ENCODE measurements around the gene MX2. TPM values are rescaled to one million over a fixed set of nuclear protein-coding genes. Genes with fewer than 3 reads are reported as not detected.

MX2 gene
- total RNA-seq, 3 donors from 2014 or later, result 6.1 to 7.6 (median 7.4) TPM

DNA sequence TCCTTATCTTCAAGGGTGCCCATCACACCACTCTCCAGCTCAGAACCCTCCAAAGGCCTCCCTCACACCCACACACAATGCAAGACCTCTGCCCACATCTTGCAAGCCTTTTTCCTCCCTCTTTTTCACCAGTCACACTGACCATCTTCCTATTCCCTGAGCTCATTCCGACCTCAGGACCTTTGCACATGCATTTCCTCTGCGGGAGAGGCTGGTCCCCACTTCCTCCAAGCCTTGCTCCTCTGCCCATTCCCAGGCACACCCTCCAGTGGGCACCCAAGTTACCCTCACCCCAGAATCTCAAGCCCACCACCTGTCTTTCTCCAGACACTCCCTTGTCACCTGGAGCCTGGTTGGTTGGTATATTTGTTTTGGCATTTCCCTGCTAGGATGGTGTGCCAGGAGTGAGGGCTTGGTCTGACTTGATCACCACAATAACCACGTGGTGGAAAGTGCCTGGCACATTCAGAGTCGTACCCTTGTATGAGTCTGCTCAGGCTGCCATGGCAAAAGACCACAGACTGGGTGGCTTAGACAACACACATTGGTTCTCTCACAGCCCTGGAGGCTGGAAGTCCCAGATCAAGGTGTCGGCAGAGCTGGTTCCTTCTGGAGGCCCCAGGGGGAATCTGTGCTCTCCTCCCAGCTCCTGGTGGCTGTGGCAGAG is 13.2 kb downstream of the MX2 start:
- Mint-ChIP-seq H3K9me3 (no peaks in the 10 kb centered on the region), H3K4me3 (no peak overlapping the region), H3K27me3 (ENCODE audit: low read depth) (no peaks in the 10 kb centered on the region), H3K36me3 (ENCODE audit: insufficient read depth) (peaks cover 27% of the 10 kb centered on the region), H3K4me1 (ENCODE audit: low read depth) (peaks cover 38% of the 10 kb centered on the region)
- DNase-seq (no peak), ATAC-seq (peak; percentile 63 to 85)

DNA sequence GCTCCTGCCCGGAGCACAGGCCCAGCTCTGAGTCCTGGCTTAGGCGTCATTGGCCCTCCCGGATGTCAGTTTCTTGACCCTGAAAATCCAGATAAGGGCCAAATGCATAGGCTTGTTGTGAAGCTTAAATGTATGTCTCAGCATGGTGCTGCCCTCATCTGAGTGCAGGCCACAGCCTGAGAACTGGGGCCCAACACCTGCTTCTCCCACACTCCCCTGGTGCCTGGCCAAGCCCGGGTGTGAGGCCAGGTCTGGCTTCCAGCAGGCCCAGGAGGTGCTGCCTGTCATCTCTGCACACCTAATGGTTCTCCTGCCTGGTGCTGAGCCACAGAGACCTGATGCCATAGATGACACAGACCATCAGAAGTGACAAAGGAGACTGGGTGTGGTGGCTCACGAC is 14.0 kb downstream of the MX2 start:
- peaks cover 29% of the 10 kb centered on the region for H3K4me1 Mint-ChIP-seq (ENCODE audit: low read depth)
- peaks cover 31% of the 10 kb centered on the region for H3K36me3 Mint-ChIP-seq (ENCODE audit: insufficient read depth)
- H3K4me3 Mint-ChIP-seq, result no peak overlapping the region
- DNase-seq (no peak), ATAC-seq (no peak)
- no peaks in the 10 kb centered on the region for H3K27me3 Mint-ChIP-seq (ENCODE audit: low read depth)
- no peaks in the 10 kb centered on the region for H3K9me3 Mint-ChIP-seq

DNA sequence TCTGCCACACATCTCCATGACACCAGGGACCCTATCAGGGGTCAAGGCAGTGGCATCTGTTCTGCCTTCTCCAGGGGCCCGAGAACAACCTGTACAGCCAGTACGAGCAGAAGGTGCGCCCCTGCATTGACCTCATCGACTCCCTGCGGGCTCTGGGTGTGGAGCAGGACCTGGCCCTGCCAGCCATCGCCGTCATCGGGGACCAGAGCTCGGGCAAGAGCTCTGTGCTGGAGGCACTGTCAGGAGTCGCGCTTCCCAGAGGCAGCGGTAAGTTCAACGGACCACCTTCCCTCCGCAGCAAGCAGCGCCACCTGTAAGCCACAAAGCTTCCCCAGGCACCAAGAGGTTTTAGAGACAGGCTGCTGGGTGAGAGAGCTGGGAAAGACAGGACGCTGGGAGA is 15.9 kb downstream of the MX2 start:
- no peak for DNase-seq
- no peak overlapping the region for H3K4me3 Mint-ChIP-seq

DNA sequence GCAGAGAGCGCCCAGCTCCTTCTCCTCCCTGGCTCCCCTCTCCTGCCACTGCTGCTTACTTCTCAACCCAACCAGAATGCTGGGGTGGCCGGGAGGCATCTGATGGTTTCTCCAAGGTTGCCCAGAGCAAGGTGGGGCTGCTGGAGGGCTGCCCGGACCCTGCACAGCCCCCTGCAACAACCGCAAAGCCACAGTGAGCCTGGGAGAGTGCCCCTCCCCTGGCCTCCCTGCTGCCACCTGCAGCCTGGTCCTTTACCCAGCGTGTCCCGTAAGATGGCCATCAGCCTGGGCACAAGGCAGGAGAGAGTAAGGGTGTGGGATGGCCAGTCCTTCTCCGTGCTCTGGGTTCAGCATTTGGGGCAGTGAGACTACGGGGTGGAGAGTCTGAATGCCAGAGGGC is 17.0 kb downstream of the MX2 start:
- no peak for DNase-seq
- Mint-ChIP-seq H3K9me3 (no peaks in the 10 kb centered on the region), H3K36me3 (ENCODE audit: insufficient read depth) (peaks cover 45% of the 10 kb centered on the region), H3K4me3 (no peak overlapping the region), H3K27me3 (ENCODE audit: low read depth) (no peaks in the 10 kb centered on the region), H3K4me1 (ENCODE audit: low read depth) (peaks cover 9% of the 10 kb centered on the region)
- ATAC-seq, result no peak

More for the DNA sequence above, 15.9 kb downstream of the MX2 start:
- Mint-ChIP-seq H3K9me3 (no peaks in the 10 kb centered on the region), H3K4me1 (ENCODE audit: low read depth) (peaks cover 16% of the 10 kb centered on the region), H3K36me3 (ENCODE audit: insufficient read depth) (peaks cover 43% of the 10 kb centered on the region), H3K27me3 (ENCODE audit: low read depth) (no peaks in the 10 kb centered on the region)
- no peak for ATAC-seq

DNA sequence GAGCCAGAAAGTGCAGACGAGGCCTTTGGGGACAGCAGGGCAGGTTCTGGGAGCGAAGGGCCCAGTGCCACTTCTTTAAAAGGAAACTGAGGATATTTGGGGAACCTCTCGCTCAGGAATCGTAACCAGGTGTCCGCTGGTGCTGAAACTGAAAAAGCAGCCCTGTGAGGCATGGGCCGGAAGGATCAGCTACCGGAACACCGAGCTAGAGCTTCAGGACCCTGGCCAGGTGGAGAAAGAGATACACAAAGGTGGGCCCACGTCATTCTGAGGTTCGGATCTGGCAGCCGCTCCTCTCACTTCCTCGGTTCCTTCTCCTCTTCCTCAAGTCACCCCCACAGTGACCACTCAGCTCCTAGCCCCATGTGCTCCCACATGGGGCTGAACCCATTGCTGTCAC is 18.1 kb downstream of the MX2 start:
- ATAC-seq (no peak), DNase-seq (no peak)
- H3K4me3 Mint-ChIP-seq, result no peak overlapping the region
- peaks cover 7% of the 10 kb centered on the region for H3K4me1 Mint-ChIP-seq (ENCODE audit: low read depth)
- H3K27me3 Mint-ChIP-seq (ENCODE audit: low read depth), result no peaks in the 10 kb centered on the region
- H3K9me3 Mint-ChIP-seq, result no peaks in the 10 kb centered on the region
- peaks cover 45% of the 10 kb centered on the region for H3K36me3 Mint-ChIP-seq (ENCODE audit: insufficient read depth)

DNA sequence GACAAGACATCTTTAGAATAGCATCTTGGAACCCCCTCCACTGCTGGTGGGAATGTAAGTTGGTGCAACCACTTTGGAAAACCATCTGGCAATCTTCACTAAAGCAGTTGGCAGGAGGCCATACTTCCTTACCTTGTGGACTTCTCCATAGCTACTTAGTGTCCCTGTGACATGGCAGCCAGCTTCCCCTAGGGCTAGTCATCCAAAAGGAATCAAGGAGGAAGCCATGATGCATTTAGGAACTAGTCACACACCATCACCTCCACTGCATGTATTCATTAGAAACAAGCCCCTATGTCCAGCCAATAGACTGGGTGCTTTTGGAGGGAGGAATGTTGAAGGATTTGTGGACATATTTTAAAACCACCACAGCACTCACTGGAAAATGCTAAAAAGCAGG is 19.9 kb downstream of the MX2 start:
- H3K4me1 Mint-ChIP-seq (ENCODE audit: low read depth), result no peaks in the 10 kb centered on the region
- H3K36me3 Mint-ChIP-seq (ENCODE audit: insufficient read depth), result peaks cover 45% of the 10 kb centered on the region

DNA sequence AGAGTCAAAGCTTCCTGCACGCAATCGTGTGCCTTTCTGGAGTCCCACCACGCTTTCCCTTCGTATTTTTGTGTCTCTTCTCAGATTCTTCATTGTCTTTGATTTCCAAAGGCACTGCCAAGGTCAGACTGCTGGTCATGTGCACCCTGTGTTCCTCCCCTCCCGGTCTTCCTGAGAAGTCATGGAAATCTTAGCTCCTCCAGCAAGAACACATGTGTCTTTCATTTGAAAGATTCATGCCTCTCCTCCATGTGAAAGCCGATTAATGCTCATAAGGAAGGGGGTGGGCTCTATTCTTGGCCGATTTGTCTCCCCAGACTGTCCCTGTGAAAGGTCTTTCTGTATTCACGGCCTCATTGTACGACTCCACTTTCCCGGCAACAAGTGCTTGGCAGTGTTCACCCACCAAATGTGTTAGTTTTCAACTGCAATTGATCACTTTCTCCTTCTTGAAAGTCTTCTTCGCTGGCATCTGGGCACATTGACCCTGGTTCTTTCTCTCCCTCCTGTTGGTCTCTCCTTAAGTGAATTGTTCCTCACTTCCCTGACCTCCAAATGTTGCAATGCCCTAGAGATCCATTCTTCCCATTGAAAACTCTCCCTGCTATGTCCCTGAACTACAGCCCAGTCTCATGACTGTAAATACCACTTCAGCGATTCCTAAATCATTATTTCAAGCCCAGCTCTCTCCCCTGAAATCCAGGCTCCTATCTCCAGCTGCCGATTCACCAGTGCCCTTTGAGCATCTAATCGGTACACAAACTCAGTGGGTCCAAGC is 25.4 kb downstream of the MX2 start:
- H3K4me1 Mint-ChIP-seq (ENCODE audit: low read depth), result no peaks in the 10 kb centered on the region
- peaks cover 43% of the 10 kb centered on the region for H3K36me3 Mint-ChIP-seq (ENCODE audit: insufficient read depth)
- DNase-seq (no peak), ATAC-seq (no peak)
- H3K9me3 Mint-ChIP-seq, result no peaks in the 10 kb centered on the region
- no peaks in the 10 kb centered on the region for H3K27me3 Mint-ChIP-seq (ENCODE audit: low read depth)
- H3K4me3 Mint-ChIP-seq, result no peak overlapping the region

More for the DNA sequence above, 19.9 kb downstream of the MX2 start:
- Mint-ChIP-seq H3K4me3 (no peak overlapping the region), H3K9me3 (no peaks in the 10 kb centered on the region), H3K27me3 (ENCODE audit: low read depth) (no peaks in the 10 kb centered on the region)
- DNase-seq, result no peak
- no peak for ATAC-seq

DNA sequence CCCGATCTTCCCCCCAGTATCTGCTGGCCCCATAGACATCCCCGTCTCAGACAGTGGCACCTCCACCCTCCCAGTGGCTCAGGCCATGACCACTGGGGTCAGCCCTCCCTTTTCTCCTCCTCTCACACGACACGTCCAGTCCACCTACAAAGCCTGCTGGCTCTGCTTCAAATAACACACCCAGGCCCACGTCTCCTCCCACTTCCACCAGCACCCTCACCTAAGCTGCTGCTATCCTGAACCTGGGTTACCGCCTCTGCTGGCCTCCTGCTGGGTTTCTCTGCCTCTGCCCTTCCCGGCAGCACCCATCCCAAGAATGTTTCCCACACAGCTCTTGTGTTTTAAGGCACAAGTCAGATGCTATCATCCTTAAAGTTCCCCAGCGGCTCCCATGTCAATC is 26.0 kb downstream of the MX2 start:
- ATAC-seq (no peak), DNase-seq (no peak)
- Mint-ChIP-seq H3K36me3 (ENCODE audit: insufficient read depth) (peaks cover 40% of the 10 kb centered on the region), H3K27me3 (ENCODE audit: low read depth) (no peaks in the 10 kb centered on the region), H3K9me3 (no peaks in the 10 kb centered on the region), H3K4me3 (no peak overlapping the region), H3K4me1 (ENCODE audit: low read depth) (no peaks in the 10 kb centered on the region)

DNA sequence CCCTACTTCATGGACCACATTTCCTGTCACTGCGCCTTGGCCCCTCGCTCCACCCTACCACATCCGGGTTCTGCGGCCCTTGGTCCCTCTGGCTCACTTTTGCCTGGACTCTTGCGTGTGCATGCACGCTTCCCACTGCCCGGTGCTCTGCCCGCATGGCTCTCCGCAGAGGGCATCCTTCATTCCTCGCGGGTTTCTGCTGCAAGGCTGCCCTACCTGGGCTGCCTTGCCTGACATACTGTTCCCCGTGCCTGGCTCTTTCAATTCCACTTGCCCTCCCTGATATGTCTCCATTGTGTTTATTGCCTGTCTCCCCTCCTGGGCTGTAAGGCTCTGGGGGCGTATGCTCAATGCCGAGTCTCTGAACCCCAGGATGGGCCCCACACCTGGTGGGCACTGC is 26.4 kb downstream of the MX2 start:
- Mint-ChIP-seq H3K36me3 (ENCODE audit: insufficient read depth) (peaks cover 41% of the 10 kb centered on the region), H3K9me3 (no peaks in the 10 kb centered on the region), H3K4me1 (ENCODE audit: low read depth) (no peaks in the 10 kb centered on the region), H3K27me3 (ENCODE audit: low read depth) (no peaks in the 10 kb centered on the region), H3K4me3 (no peak overlapping the region)
- DNase-seq, result no peak
- ATAC-seq, result no peak

DNA sequence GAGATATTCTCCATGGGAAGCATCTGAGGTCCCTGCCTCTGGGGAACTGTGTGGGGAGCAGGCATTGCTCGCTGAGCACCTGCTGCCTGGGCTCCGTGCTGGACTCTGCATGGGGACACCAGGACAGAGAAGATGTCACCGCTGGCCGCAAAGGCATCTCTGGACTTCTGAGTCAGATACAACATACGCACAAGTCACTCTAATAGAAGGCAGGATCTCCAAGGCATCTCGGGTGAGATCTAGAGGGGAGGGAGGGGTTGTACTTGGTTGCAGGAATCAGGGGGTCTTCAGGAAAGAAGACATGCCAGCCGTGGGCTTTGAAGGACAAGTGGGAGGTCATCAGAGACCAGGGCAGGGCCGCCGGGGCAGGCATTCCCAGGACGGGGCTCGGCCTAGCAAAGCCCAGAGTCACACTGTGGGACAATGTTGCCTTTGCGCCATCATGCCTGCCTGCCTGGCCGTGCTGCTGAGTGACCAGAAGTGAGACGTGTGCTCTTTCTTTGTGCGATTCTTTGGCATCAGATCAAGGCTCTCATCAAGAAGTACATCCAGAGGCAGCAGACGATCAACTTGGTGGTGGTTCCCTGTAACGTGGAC is 28.3 kb downstream of the MX2 start:
- Mint-ChIP-seq H3K36me3 (ENCODE audit: insufficient read depth) (peaks cover 55% of the 10 kb centered on the region), H3K27me3 (ENCODE audit: low read depth) (no peaks in the 10 kb centered on the region), H3K4me3 (no peak overlapping the region), H3K4me1 (ENCODE audit: low read depth) (no peaks in the 10 kb centered on the region), H3K9me3 (no peaks in the 10 kb centered on the region)
- no peak for DNase-seq
- ATAC-seq, result no peak

DNA sequence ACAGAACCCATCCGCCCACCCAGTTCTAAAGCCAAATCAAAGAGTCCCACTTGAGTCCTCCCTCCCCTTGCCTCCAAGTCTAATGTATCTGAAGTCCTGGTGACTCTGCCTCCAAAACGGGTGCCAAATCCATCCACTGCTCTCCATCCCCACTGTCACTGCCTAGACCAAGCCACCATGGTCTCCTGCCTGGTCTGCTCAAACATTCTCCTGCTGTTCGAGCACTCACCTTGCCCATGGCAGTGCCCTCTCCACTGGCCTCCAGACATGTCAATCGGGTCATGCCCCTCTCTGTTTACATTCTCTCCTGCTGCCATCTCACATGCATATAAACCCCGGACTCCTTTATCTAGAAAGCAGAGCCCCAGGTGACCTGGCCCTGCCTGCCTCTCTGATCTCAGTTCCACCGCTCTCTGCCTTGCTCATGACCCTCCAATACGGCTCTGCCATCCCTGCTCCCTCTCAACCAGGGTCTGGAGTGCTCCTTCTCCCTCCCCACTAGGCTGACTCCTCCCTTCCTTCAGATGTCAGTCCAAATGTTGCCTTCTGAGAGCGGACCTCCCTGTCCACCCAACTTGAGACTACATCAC is 32.1 kb downstream of the MX2 start:
- Mint-ChIP-seq H3K4me3 (no peak overlapping the region), H3K27me3 (ENCODE audit: low read depth) (no peaks in the 10 kb centered on the region)

DNA sequence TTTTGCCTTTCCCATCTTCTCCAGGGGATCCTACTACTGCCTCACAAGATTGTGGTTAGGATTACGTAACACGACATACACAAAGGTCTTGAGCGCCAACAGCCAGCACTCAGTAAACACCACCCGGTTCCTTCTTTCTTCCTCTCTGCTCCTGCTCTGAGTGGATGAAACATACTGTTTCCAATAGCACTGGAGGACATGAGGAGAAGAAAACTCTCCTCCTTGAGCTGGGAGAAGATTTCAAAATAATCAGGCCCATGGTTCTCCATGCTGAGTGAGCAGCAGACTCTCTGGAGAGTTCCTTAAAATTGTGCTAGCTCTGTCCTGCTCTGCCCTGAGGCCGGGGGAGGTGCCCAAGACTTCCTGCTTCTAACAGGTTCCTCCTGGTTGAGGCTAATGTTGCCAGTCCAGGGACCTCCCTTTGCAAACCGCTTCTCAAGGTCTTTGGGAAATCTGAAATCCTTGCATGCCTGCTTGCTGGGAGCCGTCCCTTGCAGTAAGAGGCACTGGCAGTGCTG is 34.8 kb downstream of the MX2 start:
- no peaks in the 10 kb centered on the region for H3K4me1 Mint-ChIP-seq (ENCODE audit: low read depth)
- no peak for DNase-seq

More for the DNA sequence above, 32.1 kb downstream of the MX2 start:
- Mint-ChIP-seq H3K36me3 (ENCODE audit: insufficient read depth) (peaks cover 52% of the 10 kb centered on the region), H3K4me1 (ENCODE audit: low read depth) (no peaks in the 10 kb centered on the region), H3K9me3 (no peaks in the 10 kb centered on the region)
- ATAC-seq (no peak), DNase-seq (no peak)

DNA sequence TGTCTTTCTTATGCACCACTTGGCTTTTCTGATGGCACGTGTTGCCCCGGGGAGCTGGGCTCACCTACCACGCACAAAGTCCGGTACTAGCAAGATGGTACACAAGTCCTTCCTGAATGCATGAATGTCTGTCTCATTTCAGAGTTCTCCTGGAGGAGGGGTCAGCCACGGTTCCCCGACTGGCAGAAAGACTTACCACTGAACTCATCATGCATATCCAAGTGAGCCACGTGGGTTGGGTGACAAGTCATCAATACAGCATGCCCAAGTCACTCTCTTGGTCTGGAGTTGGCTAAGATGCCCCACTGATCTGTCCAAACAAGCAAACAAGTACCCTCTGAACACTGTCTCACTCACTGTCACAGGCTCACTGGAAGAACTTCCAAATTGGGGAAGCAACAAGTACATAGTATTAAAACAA is 35.7 kb downstream of the MX2 start:
- no peak for ATAC-seq
- peaks cover 65% of the 10 kb centered on the region for H3K36me3 Mint-ChIP-seq (ENCODE audit: insufficient read depth)

More for the DNA sequence above, 34.8 kb downstream of the MX2 start:
- no peak for ATAC-seq
- no peak overlapping the region for H3K4me3 Mint-ChIP-seq
- H3K27me3 Mint-ChIP-seq (ENCODE audit: low read depth), result no peaks in the 10 kb centered on the region
- H3K9me3 Mint-ChIP-seq, result no peaks in the 10 kb centered on the region
- H3K36me3 Mint-ChIP-seq (ENCODE audit: insufficient read depth), result peaks cover 62% of the 10 kb centered on the region

DNA sequence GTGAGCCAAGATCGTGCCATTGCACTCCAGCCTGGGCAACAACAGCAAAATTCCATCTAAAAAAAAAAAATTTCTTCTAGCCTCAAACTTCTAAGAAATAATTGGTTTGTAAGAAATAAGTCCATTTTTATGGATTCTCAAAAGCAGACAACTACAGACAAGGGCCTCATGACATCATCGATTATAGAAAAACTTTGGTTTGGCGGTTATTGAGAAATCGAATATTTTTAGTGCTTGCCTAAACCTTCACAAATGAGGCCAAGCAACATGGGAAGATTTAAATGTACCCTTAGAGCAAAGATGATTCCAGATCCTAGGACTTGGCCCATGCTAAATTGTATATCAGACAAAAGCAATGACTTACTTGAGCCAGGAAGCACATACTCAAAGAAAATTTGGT is 36.4 kb downstream of the MX2 start:
- H3K36me3 Mint-ChIP-seq (ENCODE audit: insufficient read depth), result peaks cover 66% of the 10 kb centered on the region
- no peak overlapping the region for H3K4me3 Mint-ChIP-seq
- no peaks in the 10 kb centered on the region for H3K9me3 Mint-ChIP-seq
- H3K4me1 Mint-ChIP-seq (ENCODE audit: low read depth), result no peaks in the 10 kb centered on the region
- no peak for ATAC-seq
- no peaks in the 10 kb centered on the region for H3K27me3 Mint-ChIP-seq (ENCODE audit: low read depth)
- DNase-seq, result no peak

More for the DNA sequence above, 35.7 kb downstream of the MX2 start:
- no peak for DNase-seq
- no peak overlapping the region for H3K4me3 Mint-ChIP-seq
- H3K27me3 Mint-ChIP-seq (ENCODE audit: low read depth), result no peaks in the 10 kb centered on the region
- no peaks in the 10 kb centered on the region for H3K9me3 Mint-ChIP-seq
- H3K4me1 Mint-ChIP-seq (ENCODE audit: low read depth), result no peaks in the 10 kb centered on the region

Data from activated T-cell treated with anti-CD3 and anti-CD28 coated beads, Interleukin-2, amount 50 U/mL, for 4 hours (primary cell).